CD4-positive, alpha-beta T cell treated with Interleukin-1 beta for 1 hour (primary cell): ENCODE results near the gene IPP.
"Not testable (repeated sequence)": the region's sequence is repeated elsewhere in the genome, so short reads cannot be mapped to it uniquely, and the experiment has no call there.

Experiments
- DNase-seq, 2 donors: peaks; one replicate each; pipeline ENCODE4 v3.0.0-alpha.2; 2020 to 2022

IPP gene

GRCh38 chr1:45739137-45739536 is 11.3 kb downstream of the IPP start:
- no peak for DNase-seq

GRCh38 chr1:45730780-45731319 is 19.6 kb downstream of the IPP start:
- no peak for DNase-seq

- no peak for DNase-seq
Observed at GRCh38 chr1:45730075-45730779, 20.2 kb downstream of the IPP start.

GRCh38 chr1:45726007-45726406 is 24.4 kb downstream of the IPP start:
- not testable (repeated sequence) for DNase-seq

GRCh38 chr1:45723248-45723930 is 27.1 kb downstream of the IPP start:
- no peak for DNase-seq

GRCh38 chr1:45722809-45723208 is 27.6 kb downstream of the IPP start:
- no peak for DNase-seq

- no peak for DNase-seq
Observed at GRCh38 chr1:45721207-45721606, 29.2 kb downstream of the IPP start.

- no peak for DNase-seq
Observed at GRCh38 chr1:45718289-45718688, 32.2 kb downstream of the IPP start.

- not testable (repeated sequence) for DNase-seq
Observed at GRCh38 chr1:45717386-45717785, 33.1 kb downstream of the IPP start.

- no peak for DNase-seq
Observed at GRCh38 chr1:45716700-45717099, 33.8 kb downstream of the IPP start.

GRCh38 chr1:45713711-45714110 is 36.7 kb downstream of the IPP start:
- no peak for DNase-seq

GRCh38 chr1:45704637-45705036 is 45.8 kb downstream of the IPP start:
- no peak for DNase-seq

- no peak for DNase-seq
Observed at GRCh38 chr1:45694823-45695222, 55.6 kb downstream of the IPP start.

- not testable (repeated sequence) for DNase-seq
Observed at GRCh38 chr1:45693811-45694210, 56.6 kb downstream of the IPP start.

GRCh38 chr1:45687754-45688740 is 62.4 kb downstream of the IPP start, which contains the start of gene TMEM69:
Gene TMEM69, plus strand, starts transcription at chr1:45688181. Its CDS starts 2,888 bp downstream, at chr1:45691069.
- peak; percentile 82 to 89 for DNase-seq

- DNase-seq, result peak; percentile 99
Observed at GRCh38 chr1:45687014-45687753, 63.3 kb downstream of the IPP start.

- DNase-seq, result peak; percentile 97
Observed at GRCh38 chr1:45686288-45687013, 64.0 kb downstream of the IPP start, which contains the start of gene GPBP1L1. Gene GPBP1L1, minus strand, starts transcription at chr1:45686533. Its CDS starts 27,446 bp downstream, at chr1:45659087.

GRCh38 chr1:45686015-45686287 is 64.5 kb downstream of the IPP start:
- DNase-seq, result peak; percentile 54 to 55

GRCh38 chr1:45685308-45686014 is 65.0 kb downstream of the IPP start:
- DNase-seq, result peak in 1 of 2 donors; percentile 16

- DNase-seq, result no peak
Observed at GRCh38 chr1:45684402-45684801, 66.1 kb downstream of the IPP start.

- DNase-seq, result no peak
Observed at GRCh38 chr1:45682942-45683341, 67.5 kb downstream of the IPP start.
